HEK293 (cell line): ENCODE data around the gene CDK9.

Source experiments
- CTCF ChIA-PET: fragments of 350-600 bp; formaldehyde crosslinking; extraction: SDS; loops from one replicate; lab custom pipeline; 2021; ENCODE audit warnings: antibody characterized with exemption; lab: Yijun Ruan, JAX
- POLR2A ChIA-PET: fragments of 300-600 bp; formaldehyde crosslinking; extraction: SDS; loops from one replicate; lab custom pipeline; 2020; ENCODE audit warnings: antibody characterized with exemption, inconsistent platforms; lab: Yijun Ruan, JAX
- H3K27ac ChIP-seq: fragments of 200-500 bp; sonication (Bioruptor generic); 2 replicates; pipeline ENCODE4 v1.5.1; 2014; ENCODE audit warnings: low read depth, low read length, control low read depth, inconsistent platforms; ENCODE audit errors: extremely low read depth
- H3K36me3 ChIP-seq, 2 experiments: fragments of 200-500 bp in 1 of 2; sonication (Bioruptor generic) in 1 of 2; 1 replicate in 1 of 2; 2 replicates in 1 of 2; pipeline ENCODE4 v1.5.1; 2014 to 2017; ENCODE audit warnings: inconsistent platforms in 2 of 2, low read length in 2 of 2; ENCODE audit not compliant: control insufficient read depth in 2 of 2, insufficient read depth in 1 of 2
- H3K4me1 ChIP-seq: fragments of 200-500 bp; sonication (Bioruptor generic); 2 replicates; pipeline ENCODE4 v1.5.1; 2014; ENCODE audit warnings: mild to moderate bottlenecking, low read length, inconsistent platforms; ENCODE audit not compliant: control insufficient read depth, insufficient read depth
- H3K4me3 ChIP-seq: 2 replicates; pipeline ENCODE4 v1.5.1; 2011; ENCODE audit warnings: low read depth, mild to moderate bottlenecking, control low read depth, low read length, moderate library complexity
- H3K9me3 ChIP-seq: fragments of 200-500 bp; sonication (Bioruptor generic); 2 replicates; pipeline ENCODE4 v1.5.1; 2014; ENCODE audit warnings: low read depth, low read length, inconsistent platforms; ENCODE audit not compliant: control insufficient read depth, insufficient read depth
- ATF2 ChIP-seq: fragments of 450-650 bp; formaldehyde crosslinking; IDR thresholded peaks from 2 replicates; pipeline ENCODE4 v1.5.1; 2016; ENCODE audit warnings: missing biosample characterization, missing genetic modification characterization, low read depth
- CTCF ChIP-seq: fragments of 450-650 bp; formaldehyde crosslinking; IDR thresholded peaks from 2 replicates; pipeline ENCODE4 v1.5.1; 2016; ENCODE audit warnings: missing biosample characterization, missing genetic modification characterization
- GLI4 ChIP-seq: fragments of 450-650 bp; formaldehyde crosslinking; IDR thresholded peaks from 2 replicates; pipeline ENCODE4 v1.5.1; 2016; ENCODE audit warnings: missing biosample characterization, missing genetic modification characterization
- KLF10 ChIP-seq: fragments of 450-650 bp; IDR thresholded peaks from 2 replicates; pipeline ENCODE4 v1.5.1; 2018; ENCODE audit warnings: missing biosample characterization, mild to moderate bottlenecking, missing genetic modification characterization
- TSHZ1 ChIP-seq: fragments of 450-650 bp; formaldehyde crosslinking; IDR thresholded peaks from 2 replicates; pipeline ENCODE4 v1.5.1; 2016; ENCODE audit warnings: missing biosample characterization, missing genetic modification characterization, borderline replicate concordance
- YY1 ChIP-seq: fragments of 450-650 bp; formaldehyde crosslinking; IDR thresholded peaks from 2 replicates; pipeline ENCODE4 v1.5.1; 2018; ENCODE audit warnings: missing biosample characterization, missing genetic modification characterization
- ZNF221 ChIP-seq: fragments of 450-650 bp; formaldehyde crosslinking; IDR thresholded peaks from 2 replicates; pipeline ENCODE4 v1.5.1; 2017; ENCODE audit warnings: missing biosample characterization, missing genetic modification characterization, borderline replicate concordance
- ZNF266 ChIP-seq: fragments of 450-650 bp; formaldehyde crosslinking; IDR thresholded peaks from 2 replicates; pipeline ENCODE4 v1.5.1; 2016; ENCODE audit warnings: missing biosample characterization, missing genetic modification characterization, low read depth
- ZNF274 ChIP-seq, 2 experiments: fragments of 200-500 bp in 1 of 2; fragments of 450-650 bp in 1 of 2; sonication (Bioruptor generic) in 1 of 2; formaldehyde crosslinking in 1 of 2; IDR thresholded peaks; 2 replicates each; pipeline versions ENCODE4 v1.5.1 to v1.6.1; 2014 to 2016; ENCODE audit warnings: borderline replicate concordance in 1 of 2, inconsistent platforms in 1 of 2, low read length in 1 of 2, missing biosample characterization in 1 of 2, missing genetic modification characterization in 1 of 2
- ZNF324 ChIP-seq: fragments of 450-650 bp; formaldehyde crosslinking; IDR thresholded peaks from 2 replicates; pipeline ENCODE4 v1.5.1; 2016; ENCODE audit warnings: missing biosample characterization, missing genetic modification characterization
- ZNF335 ChIP-seq: fragments of 450-650 bp; formaldehyde crosslinking; conservative IDR thresholded peaks from 2 replicates; pipeline ENCODE4 v1.5.1; 2016; ENCODE audit warnings: missing biosample characterization, missing genetic modification characterization
- ZNF391 ChIP-seq: fragments of 450-650 bp; formaldehyde crosslinking; IDR thresholded peaks from 2 replicates; pipeline ENCODE4 v1.5.1; 2016; ENCODE audit warnings: low read depth, missing biosample characterization, missing genetic modification characterization, borderline replicate concordance
- ZNF449 ChIP-seq: fragments of 450-650 bp; formaldehyde crosslinking; IDR thresholded peaks from 2 replicates; pipeline ENCODE4 v1.5.1; 2017; ENCODE audit warnings: missing biosample characterization, mild to moderate bottlenecking, missing genetic modification characterization, moderate library complexity
- ZNF501 ChIP-seq: fragments of 450-650 bp; formaldehyde crosslinking; IDR thresholded peaks from 2 replicates; pipeline ENCODE4 v1.5.1; 2016; ENCODE audit warnings: missing biosample characterization, missing genetic modification characterization
- ZNF677 ChIP-seq: fragments of 450-650 bp; IDR thresholded peaks from 2 replicates; pipeline ENCODE4 v1.5.0; 2018; ENCODE audit warnings: missing biosample characterization, mild to moderate bottlenecking, missing genetic modification characterization, moderate library complexity
- ZNF707 ChIP-seq: fragments of 450-650 bp; formaldehyde crosslinking; IDR thresholded peaks from 2 replicates; pipeline ENCODE4 v1.5.1; 2016; ENCODE audit warnings: missing biosample characterization, missing genetic modification characterization
- TF ChIP-seq, protein P1 (sequence below): fragments of 450-650 bp; formaldehyde crosslinking; conservative IDR thresholded peaks from 2 replicates; pipeline ENCODE4 v1.5.1; 2016; ENCODE audit warnings: low read depth, missing biosample characterization, missing genetic modification characterization

The CDK9 gene

DNA sequence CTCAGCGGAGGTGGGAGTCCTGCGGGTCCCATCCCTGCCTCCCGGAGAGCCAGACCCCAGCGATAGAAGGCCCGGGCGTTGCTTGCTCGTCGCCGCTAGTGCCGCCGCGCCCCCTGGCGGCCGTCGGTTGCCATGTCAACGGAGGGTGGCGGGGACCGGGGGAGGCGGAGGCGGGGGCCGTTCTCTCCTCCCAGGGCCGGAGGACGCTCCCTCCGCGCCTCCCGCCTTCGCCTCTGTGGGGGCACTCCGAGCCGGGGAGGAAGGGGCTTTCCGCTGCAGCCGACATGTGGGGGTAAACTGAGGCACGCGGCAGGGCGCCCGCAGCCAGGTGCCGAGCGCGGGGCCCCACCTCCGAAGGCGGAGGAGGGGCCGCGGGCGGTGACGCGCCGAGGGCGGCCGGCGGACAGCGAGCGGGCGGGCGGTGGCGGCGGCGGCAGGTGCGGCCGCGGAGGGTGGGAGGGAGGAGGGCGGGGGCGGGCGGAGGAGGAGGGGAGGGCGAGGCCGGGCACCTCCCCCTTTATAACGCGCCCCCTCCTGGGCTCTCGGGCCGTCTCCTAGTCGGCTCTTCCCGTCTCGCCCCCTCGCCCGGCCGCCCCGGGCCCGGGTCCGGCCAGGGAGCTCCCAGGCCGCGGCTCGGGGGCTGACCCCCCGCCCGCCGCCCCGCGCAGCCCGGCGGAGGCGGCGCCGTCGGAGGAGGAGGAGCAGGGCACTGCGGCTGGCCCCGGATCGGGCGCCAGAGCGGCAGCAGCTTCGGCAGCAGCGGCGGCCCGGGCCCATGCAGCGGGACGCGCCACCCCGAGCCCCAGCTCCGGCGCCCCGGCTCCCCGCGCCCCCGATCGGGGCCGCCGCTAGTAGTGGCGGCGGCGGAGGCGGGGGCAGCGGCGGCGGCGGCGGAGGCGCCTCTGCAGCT lies 556 bp upstream of the CDK9 start (continued):
- TF ChIP-seq, protein P1, sequence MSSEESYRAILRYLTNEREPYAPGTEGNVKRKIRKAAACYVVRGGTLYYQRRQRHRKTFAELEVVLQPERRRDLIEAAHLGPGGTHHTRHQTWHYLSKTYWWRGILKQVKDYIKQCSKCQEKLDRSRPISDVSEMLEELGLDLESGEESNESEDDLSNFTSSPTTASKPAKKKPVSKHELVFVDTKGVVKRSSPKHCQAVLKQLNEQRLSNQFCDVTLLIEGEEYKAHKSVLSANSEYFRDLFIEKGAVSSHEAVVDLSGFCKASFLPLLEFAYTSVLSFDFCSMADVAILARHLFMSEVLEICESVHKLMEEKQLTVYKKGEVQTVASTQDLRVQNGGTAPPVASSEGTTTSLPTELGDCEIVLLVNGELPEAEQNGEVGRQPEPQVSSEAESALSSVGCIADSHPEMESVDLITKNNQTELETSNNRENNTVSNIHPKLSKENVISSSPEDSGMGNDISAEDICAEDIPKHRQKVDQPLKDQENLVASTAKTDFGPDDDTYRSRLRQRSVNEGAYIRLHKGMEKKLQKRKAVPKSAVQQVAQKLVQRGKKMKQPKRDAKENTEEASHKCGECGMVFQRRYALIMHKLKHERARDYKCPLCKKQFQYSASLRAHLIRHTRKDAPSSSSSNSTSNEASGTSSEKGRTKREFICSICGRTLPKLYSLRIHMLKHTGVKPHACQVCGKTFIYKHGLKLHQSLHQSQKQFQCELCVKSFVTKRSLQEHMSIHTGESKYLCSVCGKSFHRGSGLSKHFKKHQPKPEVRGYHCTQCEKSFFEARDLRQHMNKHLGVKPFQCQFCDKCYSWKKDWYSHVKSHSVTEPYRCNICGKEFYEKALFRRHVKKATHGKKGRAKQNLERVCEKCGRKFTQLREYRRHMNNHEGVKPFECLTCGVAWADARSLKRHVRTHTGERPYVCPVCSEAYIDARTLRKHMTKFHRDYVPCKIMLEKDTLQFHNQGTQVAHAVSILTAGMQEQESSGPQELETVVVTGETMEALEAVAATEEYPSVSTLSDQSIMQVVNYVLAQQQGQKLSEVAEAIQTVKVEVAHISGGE (tag by site-specific recombination): no peak
- TF ChIP-seq ATF2 (tag by site-specific recombination): no peak
- no peak for TF ChIP-seq ZNF677 (tag by site-specific recombination)
- TF ChIP-seq ZNF707 (tag by site-specific recombination): no peak
- peak; percentile 68; the same call in 1 of the 2 replicates for TF ChIP-seq ZNF449 (tag by site-specific recombination)
- peak; percentile 67 for TF ChIP-seq CTCF (tag by site-specific recombination)

GRCh38 chr9:127786773-127787104 lies 905 bp downstream of the CDK9 start:
- H3K36me3 ChIP-seq: peaks cover 16 to 51% of the 10 kb centered on the region in 2 experiments
- TF ChIP-seq GLI4: no peak
- TF ChIP-seq ZNF677 (tag by site-specific recombination): peak; percentile 62
- TF ChIP-seq ZNF335: peak; percentile 57
- 0 out of 2 replicates have a peak, but pooled peaks have one; percentile 14 for TF ChIP-seq ZNF501
- no peak for TF ChIP-seq ZNF274 (IDR thresholded peaks at IDR 0.05; ENCODE audit: low read length)
- no peak for TF ChIP-seq ZNF274 (tag by site-specific recombination; IDR thresholded peaks at IDR 0.05; ENCODE audit: borderline replicate concordance)
- peak overlapping the region; percentile 90 for H3K4me3 ChIP-seq
- ChIA-PET POLR2A (interaction anchor here (1.0 kb wide), 1 partner anchor 60 kb away, joined by 3 read pairs; no protein-coding TSS in a partner anchor), CTCF (interaction anchor here (0.7 to 6.2 kb wide), 11 partner anchors 11 to 249 kb away, joined by 3 to 44 read pairs (median 4); partner anchors contain the start of genes TOR2A and TTC16)
- H3K4me1 ChIP-seq: no peaks in the 10 kb centered on the region
- H3K9me3 ChIP-seq: no peaks in the 10 kb centered on the region
- H3K27ac ChIP-seq: peak overlapping the region; percentile 95

DNA sequence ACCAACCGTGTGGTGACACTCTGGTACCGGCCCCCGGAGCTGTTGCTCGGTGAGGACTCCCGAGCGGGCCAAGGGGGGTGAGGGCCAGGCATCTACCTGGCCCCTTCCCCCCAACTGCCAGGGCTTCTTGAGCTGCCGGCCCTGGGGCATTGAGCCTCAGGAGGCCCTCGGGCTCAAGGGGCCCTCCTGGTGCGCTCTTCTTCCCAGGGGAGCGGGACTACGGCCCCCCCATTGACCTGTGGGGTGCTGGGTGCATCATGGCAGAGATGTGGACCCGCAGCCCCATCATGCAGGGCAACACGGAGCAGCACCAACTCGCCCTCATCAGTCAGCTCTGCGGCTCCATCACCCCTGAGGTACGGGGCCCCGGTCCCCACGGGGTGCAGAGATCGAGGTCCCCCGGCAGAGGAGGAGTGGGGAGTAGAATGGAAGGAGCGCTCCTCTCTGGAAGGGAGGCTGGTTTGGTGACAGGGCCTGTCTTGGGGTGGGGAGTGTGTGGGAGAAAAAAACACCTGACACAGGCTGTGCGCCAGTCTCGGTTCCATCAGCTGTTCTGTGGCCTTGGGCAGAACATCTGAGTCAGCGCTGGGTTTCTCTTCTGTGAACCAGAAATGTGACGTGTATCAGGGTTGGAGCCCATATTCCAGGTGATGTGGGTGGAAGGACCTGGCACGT lies 2.6 kb downstream of the CDK9 start:
- Histone ChIP-seq H3K27ac (no peak overlapping the region), H3K4me1 (no peaks in the 10 kb centered on the region), H3K36me3 (peaks cover 16 to 65% of the 10 kb centered on the region in 2 experiments), H3K9me3 (no peaks in the 10 kb centered on the region), H3K4me3 (no peak overlapping the region)
- POLR2A ChIA-PET: interaction anchor here (0.9 to 1.2 kb wide), 2 partner anchors 15 to 81 kb away, joined by 3 read pairs; no protein-coding TSS in a partner anchor
- CTCF ChIA-PET: interaction anchor here (1.0 to 6.2 kb wide), 5 partner anchors 25 to 198 kb away, joined by 4 to 44 read pairs (median 4); no protein-coding TSS in a partner anchor
- TF ChIP-seq TSHZ1 (tag by site-specific recombination) (no peak), ZNF221 (tag by site-specific recombination) (no peak), ZNF391 (tag by site-specific recombination) (no peak), YY1 (tag by site-specific recombination) (no peak), ZNF324 (tag by site-specific recombination) (no peak), ZNF266 (tag by site-specific recombination) (no peak), KLF10 (no peak)
